GM12878 (cell line): ENCODE measurements around the gene TP53I3. TPM values are rescaled to one million over a fixed set of nuclear protein-coding genes. Genes with fewer than 3 reads are reported as not detected.

Source experiments
- ATAC-seq: fragments of 200-7000 bp; cut with Tn5 transposase; 3 replicates; pipeline ENCODE4 v1.9.1; 2020; ENCODE audit warnings: mild to moderate bottlenecking, moderate library complexity
- BruUV-seq: library from RNA; stranded (reverse); fragments of 400-500 nt; replicated peaks from 2 replicates; lab custom pipeline; 2021; lab: Mats Ljungman, UMichigan
- CTCF ChIA-PET: fragments of 300-600 bp; sonication (Branson Sonifier 250); formaldehyde crosslinking; extraction: SDS; loops from one replicate; lab custom pipeline; 2021; ENCODE audit warnings: inconsistent platforms; lab: Yijun Ruan, JAX
- POLR2A ChIA-PET: fragments of 350-600 bp; formaldehyde crosslinking; extraction: SDS; loops from one replicate; lab custom pipeline; 2021; ENCODE audit warnings: inconsistent platforms; lab: Charles Lee
- RAD21 ChIA-PET: fragments of 300-600 bp; sonication (Branson Sonifier 250); formaldehyde crosslinking; loops from one replicate; lab custom pipeline; 2023; ENCODE audit warnings: antibody characterized with exemption; ENCODE audit not compliant: unreplicated experiment; lab: Charles Lee
- SMC1A ChIA-PET: fragments of 300-600 bp; sonication (Branson Sonifier 250); formaldehyde crosslinking; loops from one replicate; lab custom pipeline; 2023; ENCODE audit not compliant: unreplicated experiment, uncharacterized antibody; lab: Charles Lee
- DNase-seq: peaks from one replicate; pipeline ENCODE4 v3.0.0-alpha.2; 2011; ENCODE audit warnings: low read depth, low spot score
- FAIRE-seq: peaks from 3 replicates; lab custom pipeline; 2011; peaks lifted over from hg19 to GRCh38; lab: Jason Lieb, UNC
- H2AFZ ChIP-seq: 2 replicates; pipeline ENCODE4 v1.6.0; 2011; ENCODE audit warnings: low read depth, low read length, control low read depth; ENCODE audit not compliant: control insufficient read depth
- H3K27ac ChIP-seq: 2 replicates; pipeline ENCODE4 v1.5.1; 2011; ENCODE audit warnings: control low read depth; ENCODE audit not compliant: control insufficient read depth, insufficient read depth
- H3K27me3 ChIP-seq, 2 experiments: replicated peaks in 1 of 2; 2 replicates each; pipeline versions ENCODE4 v1.6.0 to v1.6.1; 2011; ENCODE audit warnings: low read length in 1 of 2; ENCODE audit not compliant: control insufficient read depth in 2 of 2, insufficient read depth in 2 of 2
- H3K36me3 ChIP-seq, 2 experiments: 2 replicates each; pipeline ENCODE4 v1.5.1; 2011; ENCODE audit warnings: low read length in 1 of 2; ENCODE audit not compliant: control insufficient read depth in 2 of 2, insufficient read depth in 2 of 2
- H3K4me1 ChIP-seq: 2 replicates; pipeline ENCODE4 v1.6.1; 2011; ENCODE audit warnings: mild to moderate bottlenecking, low read length, moderate library complexity, mixed read lengths; ENCODE audit not compliant: control insufficient read depth, insufficient read depth
- H3K4me2 ChIP-seq: 2 replicates; pipeline ENCODE4 v1.6.0; 2011; ENCODE audit warnings: control low read depth; ENCODE audit not compliant: control insufficient read depth, insufficient read depth
- H3K4me3 ChIP-seq: fragments of 200-600 bp; sonication (generic); 2 replicates; pipeline ENCODE4 v1.5.1; 2016
- H3K79me2 ChIP-seq: 2 replicates; pipeline ENCODE4 v1.6.0; 2011; ENCODE audit warnings: low read length; ENCODE audit not compliant: control insufficient read depth, insufficient read depth
- H3K9ac ChIP-seq: 2 replicates; pipeline ENCODE4 v1.8.0; 2011; ENCODE audit warnings: low read length, control low read depth, mixed read lengths; ENCODE audit not compliant: control insufficient read depth, insufficient read depth
- H3K9me3 ChIP-seq: replicated peaks from 3 replicates; pipeline ENCODE4 v1.5.1; 2011; ENCODE audit warnings: mild to moderate bottlenecking, low read length; ENCODE audit not compliant: control insufficient read depth, insufficient read depth
- H4K20me1 ChIP-seq: 2 replicates; pipeline ENCODE4 v1.6.0; 2011; ENCODE audit not compliant: control insufficient read depth, insufficient read depth
- CREM ChIP-seq: IDR thresholded peaks from 2 replicates; pipeline ENCODE4 v1.6.1; 2014; ENCODE audit warnings: antibody characterized with exemption, low read depth
- IRF4 ChIP-seq: IDR thresholded peaks from 2 replicates; pipeline ENCODE4 v1.6.1; 2011; ENCODE audit warnings: low read depth, low read length
- NR2C2 ChIP-seq: IDR thresholded peaks from 2 replicates; pipeline ENCODE4 v1.6.1; 2011; ENCODE audit warnings: borderline replicate concordance, low read depth; ENCODE audit not compliant: control insufficient read depth, insufficient read length
- SUZ12 ChIP-seq: fragments of 200-600 bp; sonication (generic); IDR thresholded peaks from one replicate; pipeline ENCODE4 v1.6.1; 2018; ENCODE audit warnings: antibody characterized with exemption, mild to moderate bottlenecking; ENCODE audit not compliant: unreplicated experiment
- WGBS: methylation state at CpG from one replicate; pipeline ENCODE4 v1.1.6; 2016; ENCODE audit warnings: low lambda C conversion rate; ENCODE audit not compliant: insufficient replicate concordance, insufficient coverage; ENCODE audit errors: missing lambda C conversion rate; 5-methylcytosine and 5-hydroxymethylcytosine counted together
- in situ Hi-C: fragments of 300-500 bp; cut with MboI; formaldehyde crosslinking; loops from 9 replicates; pipeline ENCODE4 v1.14.3; 2018; ENCODE audit warnings: mixed read lengths
- intact Hi-C: fragments of 100-400 bp; cut with micrococcal nuclease; formaldehyde crosslinking; loops from one replicate; pipeline ENCODE4 v1.14.2; 2022; ENCODE audit not compliant: unreplicated experiment
- polyA plus RNA-seq, 11 experiments: library from polyadenylated mRNA; depleted of rRNA in 4 of 11; unstranded in 6 of 11; stranded (reverse) in 5 of 11; fragments of >200 nt; fragmentation: Nextera tagmentation in 4 of 11; fragmentation: Illumina TruSeq in 1 of 11; extraction: Ambion mirVana in 4 of 11; extraction: Trizol in 1 of 11; gene quantifications; 1 replicate in 1 of 11; 2 replicates in 10 of 11; pipeline versions ENCODE4 v1.2.1 to v1.2.3, GENCODE V29; 2011 to 2016; ENCODE audit warnings: inconsistent platforms in 2 of 11, missing spikeins in 2 of 11, low read depth in 1 of 11
- total RNA-seq, 4 experiments: library from RNA; depleted of rRNA in 3 of 4; stranded (reverse); fragments of >200 nt in 3 of 4; fragmentation: Illumina TruSeq in 1 of 4; extraction: Trizol in 1 of 4; gene quantifications; 2 replicates each; pipeline versions ENCODE4 v1.2.1 to v1.2.3, GENCODE V29; 2013 to 2021

The TP53I3 gene
- total and polyA plus RNA-seq, 10 of the 15 experiments (the other 5 are each of a cell fraction or from before 2014, with no cell fraction given), result 1.4 to 57.4 (median 11.6) TPM

DNA sequence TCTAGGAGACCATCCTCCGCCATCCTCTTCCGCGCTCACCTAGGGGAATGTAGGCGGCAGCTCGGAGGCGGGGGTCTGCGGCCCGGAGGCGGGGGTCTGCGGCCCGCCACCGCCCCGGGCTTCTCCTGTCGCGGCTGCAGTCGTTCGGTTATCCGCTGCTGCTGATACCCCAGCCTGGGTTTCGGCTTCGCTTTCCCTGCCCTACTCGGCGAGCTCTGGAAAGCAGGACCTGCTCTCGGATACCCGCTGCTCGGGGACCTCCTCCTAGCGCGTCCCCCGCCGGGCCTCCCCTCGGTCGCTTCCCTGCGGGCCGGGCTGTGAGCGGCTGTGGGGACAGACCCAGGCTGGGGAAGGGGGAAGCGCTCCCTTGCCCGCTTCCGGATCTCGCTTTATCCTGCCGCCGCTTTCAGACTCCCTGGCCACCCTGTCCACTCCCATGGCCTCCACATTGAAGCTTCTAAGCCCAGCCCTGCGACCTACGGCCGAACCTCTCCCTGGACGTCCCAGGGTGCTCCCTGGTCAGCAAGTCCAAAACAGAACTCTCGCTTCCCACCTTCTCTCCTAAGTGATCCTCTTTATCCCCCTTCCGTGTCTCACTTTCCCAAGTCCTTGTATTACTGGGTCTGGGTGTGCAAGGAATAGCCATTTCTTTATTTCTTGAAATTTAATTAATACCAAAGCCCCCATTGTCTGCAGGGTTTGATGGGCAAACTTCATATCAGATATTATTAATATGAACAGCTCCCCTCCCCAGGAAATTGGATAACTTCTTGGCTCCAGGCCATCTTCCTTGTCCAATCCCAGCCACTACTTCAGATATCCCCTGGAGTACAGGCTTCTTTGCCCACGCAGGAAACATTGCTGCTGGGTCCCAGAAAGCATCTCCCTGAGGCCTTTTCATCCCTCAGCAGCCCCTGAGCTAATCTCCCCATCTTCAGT lies 34.3 kb downstream of the TP53I3 start:
- no peak for ATAC-seq
- RAD21 ChIA-PET, result no interaction called here
- Histone ChIP-seq H3K4me1 (peaks cover 11% of the 10 kb centered on the region), H3K79me2 (peaks cover 7% of the 10 kb centered on the region), H3K27ac (no peak overlapping the region), H3K36me3 (no peaks in the 10 kb centered on the region), H3K9ac (no peak overlapping the region), H3K4me2 (peak overlapping the region; percentile 90; the same call in 1 of the 2 replicates), H2AFZ (no peak overlapping the region; the same call in 1 of the 2 replicates), H3K4me3 (peak overlapping the region; percentile 54; the same call in 1 of the 2 replicates), H3K27me3 (peaks cover 0 to 5% of the 10 kb centered on the region in 2 experiments; a peak in 3 of 4 replicates), H3K9me3 (no peaks in the 10 kb centered on the region), H4K20me1 (no peaks in the 10 kb centered on the region)
- intact Hi-C loops, result no loop called here
- in situ Hi-C loops, result no loop called here
- SMC1A ChIA-PET, result interaction anchor here (1.3 kb wide), 1 partner anchor 10 kb away, joined by 3 read pairs; no protein-coding TSS in a partner anchor
- POLR2A ChIA-PET, result interaction anchor here (1.0 to 1.1 kb wide), 2 partner anchors 11 to 17 kb away, joined by 3 read pairs; no protein-coding TSS in a partner anchor
- no TSS peak for BruUV-seq
- CTCF ChIA-PET, result interaction anchor here (0.9 to 3.7 kb wide), 3 partner anchors 32 to 226 kb away, joined by 3 to 26 read pairs (median 5); partner anchors contain the start of gene ATAD2B
- 22% methylated on average over 45 of the region's 47 CpGs for WGBS
- FAIRE-seq, result no peak
- DNase-seq, result no peak
- TF ChIP-seq SUZ12 (peak; percentile 46), CREM (no peak), NR2C2 (no peak), IRF4 (no peak)
